ENCODE measurements around the gene CCL19. TPM values are rescaled to one million over a fixed set of nuclear protein-coding genes. Genes with fewer than 3 reads are reported as not detected.

CCL19 gene
- total and polyA plus RNA-seq, 2 of the 8 experiments (the other 6 are each of a cell fraction or from before 2014, with no cell fraction given): not detected

DNA sequence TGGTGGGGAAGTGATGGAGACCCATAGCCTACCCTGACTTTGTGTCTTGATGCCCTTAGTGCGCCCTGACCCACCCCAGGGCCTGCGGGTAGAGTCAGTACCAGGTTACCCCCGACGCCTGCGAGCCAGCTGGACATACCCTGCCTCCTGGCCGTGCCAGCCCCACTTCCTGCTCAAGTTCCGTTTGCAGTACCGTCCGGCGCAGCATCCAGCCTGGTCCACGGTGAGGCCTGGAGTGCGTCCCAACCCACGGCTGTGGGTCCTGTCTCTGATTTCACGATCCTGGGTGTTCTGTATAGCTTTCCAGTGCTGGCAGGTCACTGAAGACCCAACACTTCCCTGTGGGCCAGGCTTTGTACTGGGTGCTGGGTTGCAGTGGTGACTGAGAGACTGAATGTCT is 32.6 kb downstream of the CCL19 start (continued):
- TF ChIP-seq, protein P1, sequence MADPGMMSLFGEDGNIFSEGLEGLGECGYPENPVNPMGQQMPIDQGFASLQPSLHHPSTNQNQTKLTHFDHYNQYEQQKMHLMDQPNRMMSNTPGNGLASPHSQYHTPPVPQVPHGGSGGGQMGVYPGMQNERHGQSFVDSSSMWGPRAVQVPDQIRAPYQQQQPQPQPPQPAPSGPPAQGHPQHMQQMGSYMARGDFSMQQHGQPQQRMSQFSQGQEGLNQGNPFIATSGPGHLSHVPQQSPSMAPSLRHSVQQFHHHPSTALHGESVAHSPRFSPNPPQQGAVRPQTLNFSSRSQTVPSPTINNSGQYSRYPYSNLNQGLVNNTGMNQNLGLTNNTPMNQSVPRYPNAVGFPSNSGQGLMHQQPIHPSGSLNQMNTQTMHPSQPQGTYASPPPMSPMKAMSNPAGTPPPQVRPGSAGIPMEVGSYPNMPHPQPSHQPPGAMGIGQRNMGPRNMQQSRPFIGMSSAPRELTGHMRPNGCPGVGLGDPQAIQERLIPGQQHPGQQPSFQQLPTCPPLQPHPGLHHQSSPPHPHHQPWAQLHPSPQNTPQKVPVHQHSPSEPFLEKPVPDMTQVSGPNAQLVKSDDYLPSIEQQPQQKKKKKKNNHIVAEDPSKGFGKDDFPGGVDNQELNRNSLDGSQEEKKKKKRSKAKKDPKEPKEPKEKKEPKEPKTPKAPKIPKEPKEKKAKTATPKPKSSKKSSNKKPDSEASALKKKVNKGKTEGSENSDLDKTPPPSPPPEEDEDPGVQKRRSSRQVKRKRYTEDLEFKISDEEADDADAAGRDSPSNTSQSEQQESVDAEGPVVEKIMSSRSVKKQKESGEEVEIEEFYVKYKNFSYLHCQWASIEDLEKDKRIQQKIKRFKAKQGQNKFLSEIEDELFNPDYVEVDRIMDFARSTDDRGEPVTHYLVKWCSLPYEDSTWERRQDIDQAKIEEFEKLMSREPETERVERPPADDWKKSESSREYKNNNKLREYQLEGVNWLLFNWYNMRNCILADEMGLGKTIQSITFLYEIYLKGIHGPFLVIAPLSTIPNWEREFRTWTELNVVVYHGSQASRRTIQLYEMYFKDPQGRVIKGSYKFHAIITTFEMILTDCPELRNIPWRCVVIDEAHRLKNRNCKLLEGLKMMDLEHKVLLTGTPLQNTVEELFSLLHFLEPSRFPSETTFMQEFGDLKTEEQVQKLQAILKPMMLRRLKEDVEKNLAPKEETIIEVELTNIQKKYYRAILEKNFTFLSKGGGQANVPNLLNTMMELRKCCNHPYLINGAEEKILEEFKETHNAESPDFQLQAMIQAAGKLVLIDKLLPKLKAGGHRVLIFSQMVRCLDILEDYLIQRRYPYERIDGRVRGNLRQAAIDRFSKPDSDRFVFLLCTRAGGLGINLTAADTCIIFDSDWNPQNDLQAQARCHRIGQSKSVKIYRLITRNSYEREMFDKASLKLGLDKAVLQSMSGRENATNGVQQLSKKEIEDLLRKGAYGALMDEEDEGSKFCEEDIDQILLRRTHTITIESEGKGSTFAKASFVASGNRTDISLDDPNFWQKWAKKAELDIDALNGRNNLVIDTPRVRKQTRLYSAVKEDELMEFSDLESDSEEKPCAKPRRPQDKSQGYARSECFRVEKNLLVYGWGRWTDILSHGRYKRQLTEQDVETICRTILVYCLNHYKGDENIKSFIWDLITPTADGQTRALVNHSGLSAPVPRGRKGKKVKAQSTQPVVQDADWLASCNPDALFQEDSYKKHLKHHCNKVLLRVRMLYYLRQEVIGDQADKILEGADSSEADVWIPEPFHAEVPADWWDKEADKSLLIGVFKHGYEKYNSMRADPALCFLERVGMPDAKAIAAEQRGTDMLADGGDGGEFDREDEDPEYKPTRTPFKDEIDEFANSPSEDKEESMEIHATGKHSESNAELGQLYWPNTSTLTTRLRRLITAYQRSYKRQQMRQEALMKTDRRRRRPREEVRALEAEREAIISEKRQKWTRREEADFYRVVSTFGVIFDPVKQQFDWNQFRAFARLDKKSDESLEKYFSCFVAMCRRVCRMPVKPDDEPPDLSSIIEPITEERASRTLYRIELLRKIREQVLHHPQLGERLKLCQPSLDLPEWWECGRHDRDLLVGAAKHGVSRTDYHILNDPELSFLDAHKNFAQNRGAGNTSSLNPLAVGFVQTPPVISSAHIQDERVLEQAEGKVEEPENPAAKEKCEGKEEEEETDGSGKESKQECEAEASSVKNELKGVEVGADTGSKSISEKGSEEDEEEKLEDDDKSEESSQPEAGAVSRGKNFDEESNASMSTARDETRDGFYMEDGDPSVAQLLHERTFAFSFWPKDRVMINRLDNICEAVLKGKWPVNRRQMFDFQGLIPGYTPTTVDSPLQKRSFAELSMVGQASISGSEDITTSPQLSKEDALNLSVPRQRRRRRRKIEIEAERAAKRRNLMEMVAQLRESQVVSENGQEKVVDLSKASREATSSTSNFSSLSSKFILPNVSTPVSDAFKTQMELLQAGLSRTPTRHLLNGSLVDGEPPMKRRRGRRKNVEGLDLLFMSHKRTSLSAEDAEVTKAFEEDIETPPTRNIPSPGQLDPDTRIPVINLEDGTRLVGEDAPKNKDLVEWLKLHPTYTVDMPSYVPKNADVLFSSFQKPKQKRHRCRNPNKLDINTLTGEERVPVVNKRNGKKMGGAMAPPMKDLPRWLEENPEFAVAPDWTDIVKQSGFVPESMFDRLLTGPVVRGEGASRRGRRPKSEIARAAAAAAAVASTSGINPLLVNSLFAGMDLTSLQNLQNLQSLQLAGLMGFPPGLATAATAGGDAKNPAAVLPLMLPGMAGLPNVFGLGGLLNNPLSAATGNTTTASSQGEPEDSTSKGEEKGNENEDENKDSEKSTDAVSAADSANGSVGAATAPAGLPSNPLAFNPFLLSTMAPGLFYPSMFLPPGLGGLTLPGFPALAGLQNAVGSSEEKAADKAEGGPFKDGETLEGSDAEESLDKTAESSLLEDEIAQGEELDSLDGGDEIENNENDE (IDR thresholded peaks at IDR 0.05; ENCODE audit: insufficient replicate concordance, low read length): no peak
